HG03097 (cell line): Measurements from ENCODE around the gene HMCN1.

Experiments used
- ATAC-seq: cut with Tn5 transposase; IDR thresholded peaks from one replicate; pipeline ENCODE4 v1.9.1; 2021; ENCODE audit not compliant: unreplicated experiment, low FRiP score

Gene HMCN1

DNA sequence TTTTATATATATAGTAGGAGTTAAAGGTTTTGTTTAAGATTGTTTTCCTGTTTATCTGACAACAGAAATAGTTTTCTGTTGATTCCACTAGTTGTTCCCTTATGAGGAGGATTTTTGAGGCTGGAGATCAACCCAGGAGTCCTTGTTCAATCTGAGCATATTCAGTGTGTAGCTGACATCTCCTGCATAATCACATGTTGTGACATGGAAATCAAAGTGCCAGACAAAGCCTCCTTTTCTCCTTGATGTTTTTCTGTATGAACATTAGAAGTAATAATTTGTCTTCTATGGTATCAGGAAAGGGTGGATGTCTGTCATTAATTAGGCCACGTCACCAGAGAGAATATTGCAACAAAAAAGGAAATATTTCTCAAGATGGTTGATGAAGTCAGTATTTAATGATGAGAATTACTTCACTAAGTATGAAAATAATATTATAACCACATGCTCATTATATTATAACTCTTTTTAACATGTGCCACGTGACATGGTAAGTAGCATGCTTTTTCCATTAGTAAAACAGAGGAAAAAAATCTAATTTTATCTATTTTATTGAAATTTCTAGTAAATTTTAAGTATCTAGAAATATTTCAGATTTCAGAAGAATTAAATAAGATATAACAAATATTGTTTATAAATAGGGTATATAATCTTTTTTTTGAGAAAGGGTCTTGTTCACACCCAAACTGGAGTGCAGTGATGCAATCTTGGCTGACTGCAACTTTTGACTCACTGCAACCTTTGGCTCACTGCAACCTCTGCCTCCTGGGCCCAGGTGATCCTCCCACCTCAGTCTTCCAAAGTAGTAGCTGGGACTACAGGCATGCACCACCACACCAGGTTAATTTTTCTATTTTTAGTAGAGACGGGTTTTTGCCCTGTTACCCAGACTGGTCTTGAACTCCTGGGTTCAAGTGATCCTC is 223.5 kb downstream of the HMCN1 start:
- no peak for ATAC-seq

GRCh38 chr1:185960422-185961321 is 226.5 kb downstream of the HMCN1 start:
- no peak for ATAC-seq

GRCh38 chr1:185961664-185962063 is 227.5 kb downstream of the HMCN1 start:
- ATAC-seq, result no peak

GRCh38 chr1:185964946-185965345 is 230.8 kb downstream of the HMCN1 start:
- no peak for ATAC-seq

DNA sequence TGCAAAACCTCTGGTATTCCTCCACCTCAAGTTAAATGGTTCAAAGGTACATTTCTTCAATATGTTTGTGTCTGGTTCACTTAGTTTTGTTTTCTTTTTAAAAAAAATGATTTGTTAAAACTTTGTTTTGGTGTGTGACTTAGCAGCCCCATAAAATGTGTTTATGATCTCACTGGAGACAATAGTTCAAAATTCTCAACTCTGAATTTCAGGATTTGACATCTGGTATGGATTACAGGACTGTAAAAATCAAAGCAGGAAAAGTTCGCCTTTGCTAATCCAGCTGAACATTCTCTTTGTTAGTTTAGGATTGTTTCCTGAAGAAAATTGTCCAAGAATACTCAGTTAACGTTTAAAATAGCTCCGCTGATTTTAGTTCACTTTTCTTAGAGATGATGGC is 231.7 kb downstream of the HMCN1 start:
- no peak for ATAC-seq

- no peak for ATAC-seq
These were observed 232.3 kb downstream of the HMCN1 start for GRCh38 chr1:185966471-185966870.

DNA sequence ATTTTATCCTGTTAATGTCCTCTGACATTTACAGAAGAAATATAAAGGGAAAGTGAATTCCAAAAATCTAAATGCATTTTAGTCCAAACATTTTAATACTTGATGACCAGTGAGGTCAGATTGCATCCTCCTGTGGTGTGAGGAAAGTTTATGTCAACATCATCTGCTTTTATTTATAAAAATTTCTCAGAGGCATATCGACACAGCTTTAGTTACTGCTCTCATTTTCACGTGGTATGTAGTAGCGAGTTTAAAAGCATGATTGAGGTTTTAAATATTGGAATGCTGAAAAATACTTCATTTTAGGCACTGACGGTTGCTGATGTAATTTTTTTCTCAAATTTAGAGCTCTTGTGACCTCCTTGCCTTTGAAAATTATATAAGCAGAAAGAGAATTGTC is 234.8 kb downstream of the HMCN1 start:
- ATAC-seq, result no peak

GRCh38 chr1:185969524-185969991 is 235.4 kb downstream of the HMCN1 start:
- ATAC-seq, result no peak

DNA sequence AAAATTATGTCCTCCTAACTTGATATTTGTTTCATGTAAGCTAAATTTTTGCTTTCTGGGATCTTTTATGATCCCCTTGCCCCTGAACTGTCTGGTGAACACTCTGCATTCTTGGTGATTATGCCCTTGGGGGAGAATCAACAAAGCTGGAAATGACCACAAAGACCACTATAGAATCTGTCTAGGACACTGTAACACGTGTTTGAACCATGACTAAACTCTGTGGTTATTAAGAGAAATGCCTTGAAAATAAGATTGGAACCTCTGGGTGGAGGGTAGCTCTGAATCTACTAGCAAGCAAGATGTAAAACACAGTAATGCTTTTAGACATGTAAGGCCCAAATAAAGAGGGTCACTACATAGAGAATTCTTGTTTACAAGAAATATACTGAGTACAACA is 237.5 kb downstream of the HMCN1 start:
- no peak for ATAC-seq

DNA sequence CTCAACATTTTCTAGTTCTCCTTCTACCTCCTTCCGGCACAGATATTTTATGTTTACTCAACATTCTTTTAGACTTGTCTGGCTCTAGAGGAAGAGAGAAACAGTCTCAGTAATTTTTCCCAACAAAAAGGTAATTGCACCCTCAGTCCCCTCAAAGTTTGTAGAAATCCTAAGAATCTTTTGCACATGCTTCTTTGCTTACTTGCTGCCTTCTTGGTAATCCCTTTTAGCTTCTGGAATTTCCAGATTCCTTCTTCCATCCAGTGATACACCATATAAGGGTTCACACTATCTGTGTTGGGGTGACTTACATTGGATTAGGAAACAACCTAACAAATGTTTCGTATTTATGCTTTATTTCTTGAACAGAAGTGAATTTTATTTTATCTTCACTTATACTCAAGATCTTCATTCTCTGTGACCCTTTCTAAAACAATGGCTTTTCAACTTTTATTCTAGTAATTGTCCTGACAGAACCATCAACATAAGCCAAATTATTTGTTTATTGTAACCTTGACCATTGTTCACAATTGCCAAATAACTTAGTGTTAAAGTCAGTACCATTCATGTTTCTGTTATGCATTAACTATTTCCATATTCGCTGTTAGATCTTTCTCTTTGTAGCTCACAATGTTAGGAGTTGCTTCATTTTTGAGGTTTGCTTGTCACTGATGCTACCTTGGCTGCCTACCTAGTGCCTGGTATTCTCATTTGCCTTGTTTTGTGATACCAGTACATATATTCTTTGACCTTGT is 238.1 kb downstream of the HMCN1 start:
- ATAC-seq, result no peak

- ATAC-seq, result no peak
These were observed 239.5 kb downstream of the HMCN1 start for GRCh38 chr1:185973645-185974044.

DNA sequence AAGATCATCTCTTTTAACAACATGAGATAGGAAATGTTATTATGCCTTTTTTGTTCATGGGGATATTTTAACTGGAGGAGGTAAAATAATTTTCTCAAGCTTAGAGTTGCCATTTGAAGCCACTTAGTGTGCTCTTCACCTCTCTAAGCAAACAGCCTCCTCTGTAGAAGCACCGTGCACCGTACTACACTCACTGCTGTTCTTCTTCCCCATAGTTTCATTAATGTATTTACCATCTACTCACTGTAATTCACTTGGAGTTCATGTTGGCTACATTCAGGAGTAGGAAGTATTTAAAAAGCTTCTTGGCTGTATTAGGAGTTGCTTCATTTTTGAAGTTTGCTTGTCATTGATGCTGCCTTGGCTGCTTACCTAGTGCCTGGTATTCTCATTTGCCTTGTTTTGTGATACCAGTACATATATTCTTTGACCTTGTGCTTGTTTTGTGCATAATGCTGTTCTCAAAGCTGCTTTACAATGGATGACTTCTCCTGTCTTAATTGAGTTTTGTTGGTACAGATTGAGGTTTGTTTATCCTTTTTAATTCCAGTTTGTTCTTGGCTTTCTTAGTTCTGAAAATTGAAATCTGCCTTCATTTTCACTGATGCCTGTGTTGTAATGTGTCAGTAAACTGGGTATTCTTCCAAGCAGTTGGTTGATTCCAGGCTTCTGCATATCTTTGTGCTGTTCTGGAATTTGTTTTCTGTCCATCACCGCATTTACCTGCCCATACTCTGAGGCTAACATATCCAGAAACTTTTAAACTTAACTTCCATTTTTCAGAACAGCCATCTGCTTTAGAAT is 240.4 kb downstream of the HMCN1 start:
- ATAC-seq, result no peak

DNA sequence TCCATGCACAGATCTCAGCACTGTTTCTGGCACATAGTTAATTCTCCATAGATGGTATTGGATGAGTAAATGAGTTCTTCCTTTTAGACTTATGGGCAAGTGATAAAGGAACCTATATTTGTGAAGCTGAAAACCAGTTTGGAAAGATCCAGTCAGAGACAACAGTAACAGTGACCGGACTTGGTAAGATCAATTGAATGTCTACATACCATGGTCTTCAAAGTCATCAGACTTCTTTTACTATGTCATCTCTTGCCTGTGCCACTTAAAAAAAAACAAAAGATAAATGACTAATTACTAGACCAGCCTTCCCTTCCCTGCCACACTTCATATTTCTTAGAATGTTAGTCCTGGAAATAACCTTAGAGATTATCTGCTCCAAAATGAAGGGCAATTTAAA is 246.7 kb downstream of the HMCN1 start:
- no peak for ATAC-seq

DNA sequence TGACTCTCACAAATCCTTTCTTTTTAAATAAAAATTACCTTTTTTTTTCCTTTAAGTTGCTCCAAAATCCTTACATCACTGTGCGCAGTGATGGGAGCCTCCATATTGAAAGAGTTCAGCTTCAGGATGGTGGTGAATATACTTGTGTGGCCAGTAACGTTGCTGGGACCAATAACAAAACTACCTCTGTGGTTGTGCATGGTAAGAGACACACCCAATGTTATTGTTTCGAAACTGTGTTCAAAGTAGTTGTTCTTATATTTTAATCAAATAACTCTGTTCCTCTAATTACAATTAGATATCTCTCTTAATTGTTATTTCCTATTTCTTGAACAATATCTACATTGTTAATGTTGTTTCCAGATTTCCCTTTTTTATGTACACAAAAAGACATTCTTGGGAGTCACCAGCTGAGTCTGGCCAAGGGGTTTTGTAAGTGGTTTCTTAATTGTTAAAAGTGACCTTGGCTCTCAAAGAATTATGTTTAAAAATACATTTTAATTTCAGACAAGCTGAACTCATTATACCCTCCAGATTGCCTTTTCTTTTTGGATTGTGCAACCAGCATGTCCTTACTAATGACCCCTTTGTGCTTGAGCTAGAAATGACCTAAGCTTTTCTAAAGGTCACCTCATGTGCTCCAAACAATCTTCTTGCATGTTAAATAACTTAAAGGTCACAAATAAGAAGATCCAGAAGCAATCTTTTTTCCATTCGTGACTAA is 250.1 kb downstream of the HMCN1 start:
- ATAC-seq, result no peak

DNA sequence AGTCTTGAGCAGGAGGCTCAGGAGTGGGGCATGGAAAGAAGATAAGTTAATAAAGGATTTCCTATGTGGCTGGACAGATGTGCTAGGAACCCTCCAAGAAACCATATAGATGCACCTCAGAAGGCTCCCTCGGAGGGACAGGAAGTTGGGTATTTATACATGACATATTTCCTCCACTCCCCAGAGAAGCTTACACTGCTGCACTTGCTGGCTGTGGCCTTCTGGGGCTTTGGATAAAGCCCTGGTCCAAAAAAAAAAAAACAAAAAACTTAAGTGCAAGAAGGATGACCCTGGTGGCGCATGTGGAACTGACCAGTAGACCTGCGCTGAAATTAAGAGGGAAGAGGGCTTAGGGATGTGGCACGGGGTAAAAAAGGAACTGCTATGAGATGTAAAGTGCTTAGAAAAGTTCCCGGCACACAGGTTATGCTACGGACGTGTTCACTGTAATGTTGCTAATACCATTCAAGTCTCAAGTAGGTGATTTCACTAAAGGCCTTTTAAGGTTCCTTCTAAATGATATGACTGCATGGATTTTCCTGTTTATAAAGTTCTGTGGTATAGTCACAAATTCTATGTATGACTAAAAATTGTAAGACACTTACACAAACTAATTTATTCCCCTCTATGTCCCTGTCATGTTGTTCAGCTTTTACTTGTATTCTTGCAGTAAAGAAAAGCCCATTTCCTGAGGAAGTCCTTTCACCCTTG is 253.6 kb downstream of the HMCN1 start:
- ATAC-seq, result no peak

DNA sequence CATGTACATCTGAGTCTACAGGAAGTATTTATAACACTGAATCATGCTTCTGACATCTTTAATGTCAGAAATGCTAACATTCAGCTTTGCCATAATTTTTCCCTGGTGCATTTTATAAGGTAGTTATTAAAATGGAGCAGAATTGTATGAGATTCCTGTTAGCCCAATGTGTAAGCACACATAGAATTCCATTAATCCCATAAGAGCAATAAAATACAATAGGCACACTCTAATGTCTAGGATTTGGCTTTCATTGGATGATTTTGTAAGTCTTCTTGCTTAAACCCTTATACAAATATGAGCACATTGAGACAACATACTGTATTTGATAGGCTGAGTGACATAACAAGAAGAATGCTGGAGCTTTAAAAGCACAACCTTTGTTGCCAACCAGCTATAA is 256.4 kb downstream of the HMCN1 start:
- no peak for ATAC-seq

DNA sequence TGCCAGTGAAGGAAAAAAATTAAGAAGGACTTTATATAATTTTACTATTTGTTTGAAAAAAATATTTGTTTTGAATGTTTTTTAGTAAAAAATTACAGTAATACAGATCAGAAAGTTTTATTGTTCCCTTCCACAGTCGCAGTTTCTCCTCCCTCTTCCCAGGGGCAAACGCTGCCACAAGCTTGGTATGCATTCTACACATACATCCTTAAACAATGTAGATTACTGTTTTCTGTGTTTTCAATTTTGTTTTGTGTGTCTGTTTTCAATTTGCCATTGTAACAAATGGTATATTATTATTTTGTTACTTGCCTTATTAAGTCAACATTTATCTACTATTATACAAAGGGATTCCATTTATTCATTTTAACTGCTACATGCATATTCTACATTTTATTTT is 257.1 kb downstream of the HMCN1 start:
- no peak for ATAC-seq

- no peak for ATAC-seq
These were observed 262.0 kb downstream of the HMCN1 start for GRCh38 chr1:185996211-185996610.

GRCh38 chr1:185998391-185998790 is 264.2 kb downstream of the HMCN1 start:
- ATAC-seq, result no peak
